ENCODE results near the gene C17orf75. TPM values are rescaled to one million over a fixed set of nuclear protein-coding genes. Genes with fewer than 3 reads are reported as not detected.

C17orf75 gene
- total and polyA plus RNA-seq, 10 of the 15 experiments (the other 5 are each of a cell fraction or from before 2014, with no cell fraction given): 21.7 to 53.0 (median 27.3) TPM

DNA sequence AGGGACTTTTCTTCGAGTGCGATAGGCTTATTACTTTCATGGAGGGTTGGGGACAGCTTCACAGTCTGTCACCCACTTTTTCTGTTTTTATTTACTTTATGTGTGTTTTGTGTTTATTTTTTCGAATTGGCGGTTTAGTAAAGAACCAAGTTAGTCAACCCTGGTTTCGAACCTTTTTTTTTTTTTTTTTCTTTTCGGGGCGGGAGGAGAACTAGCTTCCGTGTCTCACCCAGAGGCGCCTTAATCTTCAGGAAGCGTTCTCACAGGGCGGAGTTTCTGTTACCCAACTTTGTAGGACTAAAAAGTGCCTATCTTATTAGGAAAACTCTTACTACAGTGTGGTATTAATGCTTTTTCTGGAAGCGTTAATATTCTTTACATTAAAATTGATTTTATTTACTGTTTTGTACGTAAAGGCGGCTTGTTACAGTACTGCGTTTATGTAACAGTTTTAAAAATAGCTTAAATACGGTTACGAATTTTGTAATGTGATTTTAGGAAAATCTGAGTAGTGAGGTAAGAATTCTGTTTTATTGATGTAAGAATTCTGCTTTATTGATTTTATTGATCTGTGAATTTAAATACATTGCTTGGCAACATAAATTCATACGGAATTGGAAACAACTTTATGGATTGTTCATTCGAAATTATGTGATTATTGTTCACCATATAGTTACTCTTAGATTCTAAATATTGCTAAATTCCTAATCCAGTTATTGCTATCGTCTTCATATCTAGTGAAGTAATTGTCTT is 8.9 kb upstream of the C17orf75 start (continued):
- TF ChIP-seq TARDBP (IDR thresholded peaks at IDR 0.05; ENCODE audit: borderline replicate concordance) (no peak), SRF (IDR thresholded peaks at IDR 0.05; ENCODE audit: low read depth in 2 of 2, low read length in 2 of 2) (0 out of 4 replicates have a peak, but pooled peaks of 1 of the 2 experiments have one; percentile 2)
- TF ChIP-seq, protein P1, sequence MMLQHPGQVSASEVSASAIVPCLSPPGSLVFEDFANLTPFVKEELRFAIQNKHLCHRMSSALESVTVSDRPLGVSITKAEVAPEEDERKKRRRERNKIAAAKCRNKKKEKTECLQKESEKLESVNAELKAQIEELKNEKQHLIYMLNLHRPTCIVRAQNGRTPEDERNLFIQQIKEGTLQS (IDR thresholded peaks at IDR 0.05; ENCODE audit: borderline replicate concordance, extremely low read depth, low read depth, low read length): no peak

DNA sequence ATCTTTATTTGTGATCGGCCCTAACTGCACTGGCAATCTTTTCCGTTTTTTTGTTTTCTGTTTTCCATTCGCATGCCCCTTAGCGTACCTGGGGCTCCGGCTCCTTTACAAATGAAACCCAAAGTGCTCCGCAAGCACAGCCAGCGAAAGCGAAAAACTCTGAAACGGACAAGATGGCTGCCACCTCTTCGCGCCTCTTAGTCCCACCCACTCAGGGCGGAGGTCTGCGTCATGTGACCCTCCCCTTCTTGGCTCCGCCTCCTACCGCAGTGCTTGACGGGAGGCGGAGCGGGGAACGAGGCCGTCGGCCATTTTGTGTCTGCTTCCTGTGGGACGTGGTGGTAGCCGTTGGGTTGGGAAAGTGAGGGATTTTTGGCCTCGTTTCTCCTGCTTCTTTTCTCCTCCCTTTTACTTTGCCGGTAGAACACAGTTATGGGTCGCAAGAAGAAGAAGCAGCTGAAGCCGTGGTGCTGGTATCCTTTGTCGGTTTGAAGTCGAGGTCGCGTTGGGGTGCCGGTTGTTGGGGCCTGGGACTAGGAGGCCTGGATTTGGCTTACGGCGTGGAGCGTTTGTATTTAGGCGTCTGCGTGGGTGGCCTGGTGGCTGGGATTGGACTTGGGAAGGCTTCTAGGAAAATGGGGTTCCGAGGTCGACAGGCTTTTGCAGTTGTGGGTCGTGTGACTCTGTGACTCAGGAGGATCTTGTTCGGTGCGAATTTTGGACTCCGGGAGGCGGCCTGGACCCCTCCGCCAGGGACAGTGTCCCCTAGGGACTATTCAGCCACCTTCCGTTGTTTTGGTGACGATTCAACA is 8.1 kb upstream of the C17orf75 start, which contains the start of gene ZNF207:
ZNF207 (plus strand) TSS at position 304 of the 812 bp plus-strand sequence; CDS start at position 433, 129 bp downstream.
- WGBS (ENCODE audit: insufficient coverage, insufficient replicate concordance, low lambda C conversion rate, missing lambda C conversion rate): 1% methylated on average over 47 of the region's 47 CpGs
- ChIA-PET CTCF (interaction anchor here (0.8 to 1.8 kb wide), 3 partner anchors 21 to 111 kb away, joined by 3 to 7 read pairs (median 4); partner anchors contain the start of gene PSMD11), RAD21 (ENCODE audit: unreplicated experiment) (interaction anchor here (1.2 to 1.6 kb wide), 2 partner anchors 22 to 31 kb away, joined by 5 to 6 read pairs; no protein-coding TSS in a partner anchor), POLR2A (interaction anchor here (0.6 to 1.8 kb wide), 9 partner anchors 9 to 526 kb away, joined by 3 to 8 read pairs (median 4); no protein-coding TSS in a partner anchor), SMC1A (ENCODE audit: uncharacterized antibody, unreplicated experiment) (interaction anchor here (0.7 to 1.7 kb wide), 5 partner anchors 9 to 30 kb away, joined by 3 read pairs; no protein-coding TSS in a partner anchor)
- ATAC-seq (peak; percentile 96), FAIRE-seq (peak; percentile 99), DNase-seq (ENCODE audit: low read depth, low spot score) (peak; percentile 88)
- no peaks in the 10 kb centered on the region for H3K27me3 ChIP-seq (replicated peaks in 1 of 2; ENCODE audit: control insufficient read depth in 2 of 2, insufficient read depth in 2 of 2, low read length in 1 of 2)
- peaks cover 56% of the 10 kb centered on the region for H3K79me2 ChIP-seq (ENCODE audit: control insufficient read depth, insufficient read depth, low read length)
- peak within 1 kb of the TSS; percentile 81 for H2AFZ ChIP-seq (ENCODE audit: control insufficient read depth, low read depth, low read length)
- peaks cover 5% of the 10 kb centered on the region for H4K20me1 ChIP-seq (ENCODE audit: control insufficient read depth, insufficient read depth)
- TSS peak; percentile 90 for BruUV-seq (replicated peaks)
- H3K4me3 ChIP-seq: peak within 1 kb of the TSS; percentile 92
- peaks cover 5 to 16% of the 10 kb centered on the region in 2 experiments; a peak in 3 of 4 replicates for H3K36me3 ChIP-seq (ENCODE audit: control insufficient read depth in 2 of 2, insufficient read depth in 2 of 2, low read length in 1 of 2)
- peaks cover 2% of the 10 kb centered on the region; the same call in 1 of the 2 replicates for H3K4me1 ChIP-seq (ENCODE audit: control insufficient read depth, insufficient read depth, low read length)
- in situ Hi-C loops (cut with MboI): no loop called here
- no peaks in the 10 kb centered on the region for H3K9me3 ChIP-seq (replicated peaks; ENCODE audit: control insufficient read depth, insufficient read depth, low read length)
- peak within 1 kb of the TSS; percentile 73 for H3K4me2 ChIP-seq (ENCODE audit: control insufficient read depth, insufficient read depth)
- intact Hi-C loops (cut with micrococcal nuclease; ENCODE audit: unreplicated experiment): loop anchor here (1.0 kb wide), 1 partner anchor 24 kb away; no protein-coding TSS in a partner anchor
- peak within 1 kb of the TSS; percentile 100 for H3K9ac ChIP-seq (ENCODE audit: control insufficient read depth, insufficient read depth, low read length)
- H3K27ac ChIP-seq (ENCODE audit: control insufficient read depth, insufficient read depth): peak within 1 kb of the TSS; percentile 100
- no peak for TF ChIP-seq FOXK2 (IDR thresholded peaks at IDR 0.05)
- TF ChIP-seq, protein P2, sequence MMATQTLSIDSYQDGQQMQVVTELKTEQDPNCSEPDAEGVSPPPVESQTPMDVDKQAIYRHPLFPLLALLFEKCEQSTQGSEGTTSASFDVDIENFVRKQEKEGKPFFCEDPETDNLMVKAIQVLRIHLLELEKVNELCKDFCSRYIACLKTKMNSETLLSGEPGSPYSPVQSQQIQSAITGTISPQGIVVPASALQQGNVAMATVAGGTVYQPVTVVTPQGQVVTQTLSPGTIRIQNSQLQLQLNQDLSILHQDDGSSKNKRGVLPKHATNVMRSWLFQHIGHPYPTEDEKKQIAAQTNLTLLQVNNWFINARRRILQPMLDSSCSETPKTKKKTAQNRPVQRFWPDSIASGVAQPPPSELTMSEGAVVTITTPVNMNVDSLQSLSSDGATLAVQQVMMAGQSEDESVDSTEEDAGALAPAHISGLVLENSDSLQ (IDR thresholded peaks at IDR 0.05): peak; percentile 52
- TF ChIP-seq RAD51 (IDR thresholded peaks at IDR 0.05): peak; percentile 97
- no peak for TF ChIP-seq SMAD1 (IDR thresholded peaks at IDR 0.05; ENCODE audit: low read depth, partially characterized antibody)
- no peak for TF ChIP-seq SREBF2 (IDR thresholded peaks at IDR 0.05; ENCODE audit: low read length)
- TF ChIP-seq NBN (IDR thresholded peaks at IDR 0.05): peak; percentile 87
- TF ChIP-seq POLR2AphosphoS2 (IDR thresholded peaks at IDR 0.05; ENCODE audit: low read depth, low read length): peak; percentile 71
- TF ChIP-seq, protein P3, sequence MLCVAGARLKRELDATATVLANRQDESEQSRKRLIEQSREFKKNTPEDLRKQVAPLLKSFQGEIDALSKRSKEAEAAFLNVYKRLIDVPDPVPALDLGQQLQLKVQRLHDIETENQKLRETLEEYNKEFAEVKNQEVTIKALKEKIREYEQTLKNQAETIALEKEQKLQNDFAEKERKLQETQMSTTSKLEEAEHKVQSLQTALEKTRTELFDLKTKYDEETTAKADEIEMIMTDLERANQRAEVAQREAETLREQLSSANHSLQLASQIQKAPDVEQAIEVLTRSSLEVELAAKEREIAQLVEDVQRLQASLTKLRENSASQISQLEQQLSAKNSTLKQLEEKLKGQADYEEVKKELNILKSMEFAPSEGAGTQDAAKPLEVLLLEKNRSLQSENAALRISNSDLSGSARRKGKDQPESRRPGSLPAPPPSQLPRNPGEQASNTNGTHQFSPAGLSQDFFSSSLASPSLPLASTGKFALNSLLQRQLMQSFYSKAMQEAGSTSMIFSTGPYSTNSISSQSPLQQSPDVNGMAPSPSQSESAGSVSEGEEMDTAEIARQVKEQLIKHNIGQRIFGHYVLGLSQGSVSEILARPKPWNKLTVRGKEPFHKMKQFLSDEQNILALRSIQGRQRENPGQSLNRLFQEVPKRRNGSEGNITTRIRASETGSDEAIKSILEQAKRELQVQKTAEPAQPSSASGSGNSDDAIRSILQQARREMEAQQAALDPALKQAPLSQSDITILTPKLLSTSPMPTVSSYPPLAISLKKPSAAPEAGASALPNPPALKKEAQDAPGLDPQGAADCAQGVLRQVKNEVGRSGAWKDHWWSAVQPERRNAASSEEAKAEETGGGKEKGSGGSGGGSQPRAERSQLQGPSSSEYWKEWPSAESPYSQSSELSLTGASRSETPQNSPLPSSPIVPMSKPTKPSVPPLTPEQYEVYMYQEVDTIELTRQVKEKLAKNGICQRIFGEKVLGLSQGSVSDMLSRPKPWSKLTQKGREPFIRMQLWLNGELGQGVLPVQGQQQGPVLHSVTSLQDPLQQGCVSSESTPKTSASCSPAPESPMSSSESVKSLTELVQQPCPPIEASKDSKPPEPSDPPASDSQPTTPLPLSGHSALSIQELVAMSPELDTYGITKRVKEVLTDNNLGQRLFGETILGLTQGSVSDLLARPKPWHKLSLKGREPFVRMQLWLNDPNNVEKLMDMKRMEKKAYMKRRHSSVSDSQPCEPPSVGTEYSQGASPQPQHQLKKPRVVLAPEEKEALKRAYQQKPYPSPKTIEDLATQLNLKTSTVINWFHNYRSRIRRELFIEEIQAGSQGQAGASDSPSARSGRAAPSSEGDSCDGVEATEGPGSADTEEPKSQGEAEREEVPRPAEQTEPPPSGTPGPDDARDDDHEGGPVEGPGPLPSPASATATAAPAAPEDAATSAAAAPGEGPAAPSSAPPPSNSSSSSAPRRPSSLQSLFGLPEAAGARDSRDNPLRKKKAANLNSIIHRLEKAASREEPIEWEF (IDR thresholded peaks at IDR 0.05; ENCODE audit: insufficient replicate concordance, low read depth, low read length): no peak
- TF ChIP-seq SIX5 (IDR thresholded peaks at IDR 0.05; ENCODE audit: low read depth, low read length, severe bottlenecking): peak; percentile 35
- 0 out of 2 replicates have a peak, but pooled peaks have one; percentile 39 for TF ChIP-seq MYB (IDR thresholded peaks at IDR 0.05; ENCODE audit: borderline replicate concordance, low read depth, low read length)
